Fibroblast of the aortic adventitia (primary cell): ENCODE measurements around the gene PPP1R13B. TPM values are rescaled to one million over a fixed set of nuclear protein-coding genes. Genes with fewer than 3 reads are reported as not detected.

Experiments
- DNase-seq: peaks from one replicate; pipeline ENCODE4 v3.0.0-alpha.2; 2010; ENCODE audit warnings: low read depth
- H3K4me3 ChIP-seq: 2 replicates; pipeline ENCODE4 v1.5.1; 2011; ENCODE audit warnings: low read depth, mild to moderate bottlenecking, control low read depth, low read length, moderate library complexity
- CTCF ChIP-seq: IDR thresholded peaks from 2 replicates; pipeline ENCODE4 v1.5.1; 2011; ENCODE audit warnings: mild to moderate bottlenecking, low read length, control low read depth, inconsistent platforms; ENCODE audit not compliant: insufficient read depth
- total RNA-seq: library from RNA; depleted of rRNA; stranded (reverse); fragments of >200 nt; gene quantifications from 2 replicates; pipeline ENCODE4 v1.2.3, GENCODE V29; 2012; ENCODE audit warnings: low replicate concordance

Gene PPP1R13B
- total RNA-seq, 1 donor: 1.2 TPM

DNA sequence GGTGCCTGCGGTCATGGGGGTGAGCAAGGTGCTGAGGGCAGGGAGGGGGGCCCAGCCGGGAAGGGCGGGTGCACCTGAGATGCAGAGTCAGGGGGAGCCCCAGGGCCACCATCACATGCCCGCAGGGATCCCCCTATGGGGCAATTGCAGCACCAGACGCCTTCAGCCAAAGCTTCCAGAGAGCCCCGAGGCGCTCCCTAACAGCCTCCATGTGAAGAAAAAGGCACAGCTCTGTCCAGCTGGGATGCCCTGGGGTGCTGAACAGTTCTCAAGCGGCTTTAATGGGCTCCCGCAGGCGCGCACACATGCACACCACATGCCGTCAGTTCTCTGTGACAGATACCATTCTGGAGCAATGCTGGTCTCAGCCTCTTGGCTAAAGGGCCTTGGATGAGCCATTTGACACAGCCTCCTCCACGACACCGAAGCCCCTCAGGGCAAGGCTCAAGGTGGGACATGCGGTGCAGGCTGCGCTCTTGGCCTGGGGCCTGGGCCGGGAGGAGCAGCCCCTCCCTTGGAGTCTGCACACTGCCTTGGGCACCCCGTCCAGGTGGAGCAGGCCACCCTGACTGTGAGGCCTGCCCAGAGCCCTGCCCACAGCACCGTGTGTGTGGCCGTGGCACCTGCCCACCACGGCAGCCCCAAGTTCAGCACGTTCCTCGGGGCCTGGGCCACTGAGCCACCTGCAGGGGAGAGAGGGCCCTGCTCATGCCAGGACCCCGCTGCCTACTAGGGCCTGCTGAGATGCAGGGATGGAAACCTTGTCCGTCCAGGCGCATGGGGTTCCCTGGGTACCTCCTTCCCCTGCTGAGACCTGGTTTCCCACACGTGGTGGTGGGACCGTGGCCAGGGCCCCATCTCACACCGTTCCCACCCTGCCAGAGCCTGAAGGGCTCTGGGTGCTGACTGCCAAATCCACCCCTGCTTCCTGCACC, 139.8 kb downstream of the PPP1R13B start:
- no peak for TF ChIP-seq CTCF
- no peak for DNase-seq
- H3K4me3 ChIP-seq: no peak overlapping the region

DNA sequence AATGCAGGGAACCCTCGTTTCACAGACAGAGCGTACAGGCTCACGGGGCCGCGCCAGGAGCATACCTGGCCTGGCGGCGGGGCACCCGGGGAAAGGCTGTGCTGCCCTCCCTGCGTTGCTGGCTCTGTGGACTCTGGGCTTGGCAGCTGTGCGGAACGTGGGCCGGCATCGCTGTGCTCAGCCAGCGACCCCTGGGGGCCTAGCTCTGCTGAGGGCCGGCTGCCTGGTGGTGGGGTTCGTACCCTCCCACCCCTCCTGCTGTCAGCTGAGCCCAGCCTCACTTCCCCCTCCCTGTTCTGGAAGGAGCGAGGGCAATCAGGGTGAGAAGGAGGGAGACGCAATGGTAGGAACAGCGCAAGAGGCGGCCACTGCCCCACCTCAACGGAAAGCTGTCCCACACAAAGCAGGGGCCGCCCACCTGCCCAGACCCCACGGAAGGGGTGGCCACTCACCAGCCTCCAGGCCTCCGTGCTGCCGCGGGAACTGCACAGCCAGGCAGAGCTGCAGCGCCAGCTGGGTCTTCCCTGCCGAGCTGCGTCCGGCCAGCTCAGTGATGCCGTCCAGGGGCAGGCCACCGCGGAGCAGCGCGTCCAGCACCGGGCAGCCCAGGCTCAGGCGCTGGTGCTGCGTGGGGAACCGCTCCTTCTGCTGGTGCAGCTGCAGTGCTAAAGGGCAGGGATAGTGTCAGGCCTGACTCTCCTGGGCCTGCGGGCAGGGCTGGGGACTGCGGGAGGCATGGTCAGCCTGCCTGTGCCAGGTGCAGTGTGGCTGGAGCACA, 140.6 kb downstream of the PPP1R13B start:
- no peak overlapping the region for H3K4me3 ChIP-seq
- DNase-seq: no peak
- TF ChIP-seq CTCF: no peak

- DNase-seq: no peak
- H3K4me3 ChIP-seq: no peak overlapping the region
- no peak for TF ChIP-seq CTCF
These were observed 141.7 kb downstream of the PPP1R13B start for GRCh38 chr14:103705504-103706284.

DNA sequence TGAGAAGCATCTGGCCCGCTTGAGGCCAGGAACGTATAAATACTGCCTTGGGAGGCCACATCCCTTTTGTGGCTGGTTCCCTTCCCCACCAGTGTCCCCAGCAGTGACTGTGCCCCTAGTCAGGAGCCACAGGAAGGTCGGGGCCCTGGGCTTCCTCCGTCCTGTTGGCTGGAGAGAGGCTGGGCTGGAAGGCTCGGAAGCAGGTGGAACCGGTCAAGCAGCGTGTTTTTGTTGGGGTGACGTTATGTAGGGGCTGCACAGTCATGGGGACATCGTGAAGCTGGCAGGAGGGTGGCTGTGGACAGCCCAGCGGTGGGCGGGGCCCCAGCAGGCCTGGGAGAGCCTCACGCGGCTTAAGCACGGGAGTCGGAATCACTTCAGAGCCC, 142.3 kb downstream of the PPP1R13B start:
- no peak for TF ChIP-seq CTCF
- no peak overlapping the region for H3K4me3 ChIP-seq
- no peak for DNase-seq

GRCh38 chr14:103704708-103705107, 142.7 kb downstream of the PPP1R13B start:
- no peak for TF ChIP-seq CTCF
- no peak for DNase-seq
- H3K4me3 ChIP-seq: no peak overlapping the region
